GM19099 (cell line): ENCODE results near the gene MAPK8.

Experiments
- POLR2A ChIP-seq: IDR thresholded peaks from 3 replicates; pipeline ENCODE4 v1.6.1; 2011; ENCODE audit warnings: low read depth; ENCODE audit not compliant: insufficient read length; ENCODE audit errors: extremely low read depth

MAPK8 gene

DNA sequence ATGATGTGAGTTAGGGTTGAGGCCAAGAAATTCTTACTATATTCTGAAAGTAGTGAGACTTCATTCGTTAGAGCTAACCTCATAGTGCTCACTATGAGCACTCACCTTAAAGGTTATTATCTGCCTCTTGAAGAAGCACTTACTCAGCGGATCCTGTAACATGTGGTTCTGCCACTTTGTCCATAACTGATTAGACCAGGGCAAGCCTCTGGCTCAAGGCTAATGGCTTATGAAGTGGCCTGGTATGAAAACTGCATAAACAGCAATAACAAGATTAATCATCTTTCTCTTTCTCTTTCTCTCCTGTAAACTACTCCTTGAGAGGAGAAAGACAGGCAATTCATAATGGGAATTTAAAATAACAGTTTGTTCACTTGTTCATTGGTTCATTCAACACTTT is 82.8 kb downstream of the MAPK8 start:
- TF ChIP-seq POLR2A, result no peak

DNA sequence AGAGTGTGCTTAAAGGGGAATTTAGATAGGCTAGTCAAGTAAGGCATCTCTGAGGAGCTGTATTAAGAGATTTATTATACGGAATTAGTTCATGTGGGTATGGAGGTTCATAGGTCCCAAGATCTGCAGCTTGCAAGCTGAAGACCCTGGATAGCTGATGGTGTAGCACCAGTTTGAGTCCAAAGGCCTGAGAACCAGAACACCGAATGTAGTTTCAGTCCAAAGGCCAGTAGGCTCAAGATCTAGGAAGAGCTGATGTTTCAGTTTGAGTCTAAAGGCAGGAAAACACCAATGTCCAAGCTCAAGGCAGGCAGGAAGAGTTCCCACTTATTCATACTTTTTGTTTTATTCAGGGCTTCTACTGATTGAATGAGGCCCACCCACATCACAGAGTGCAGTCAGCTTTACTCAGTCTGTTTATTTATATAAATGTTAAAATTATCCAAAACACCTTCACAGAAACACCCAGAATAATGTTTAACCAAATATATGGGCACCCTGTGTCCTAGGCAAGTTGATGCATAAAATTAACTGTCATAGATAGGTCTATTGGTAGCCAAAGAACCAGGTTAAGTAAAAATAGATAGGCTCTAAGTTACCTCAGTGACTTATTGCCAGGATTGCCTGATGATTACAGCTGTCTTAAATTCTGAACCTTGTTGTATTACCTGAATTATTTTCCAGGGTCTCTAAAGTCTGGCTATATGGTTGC is 83.5 kb downstream of the MAPK8 start:
- TF ChIP-seq POLR2A, result no peak

- TF ChIP-seq POLR2A, result no peak
These were observed 84.0 kb downstream of the MAPK8 start for GRCh38 chr10:48390558-48390871.

DNA sequence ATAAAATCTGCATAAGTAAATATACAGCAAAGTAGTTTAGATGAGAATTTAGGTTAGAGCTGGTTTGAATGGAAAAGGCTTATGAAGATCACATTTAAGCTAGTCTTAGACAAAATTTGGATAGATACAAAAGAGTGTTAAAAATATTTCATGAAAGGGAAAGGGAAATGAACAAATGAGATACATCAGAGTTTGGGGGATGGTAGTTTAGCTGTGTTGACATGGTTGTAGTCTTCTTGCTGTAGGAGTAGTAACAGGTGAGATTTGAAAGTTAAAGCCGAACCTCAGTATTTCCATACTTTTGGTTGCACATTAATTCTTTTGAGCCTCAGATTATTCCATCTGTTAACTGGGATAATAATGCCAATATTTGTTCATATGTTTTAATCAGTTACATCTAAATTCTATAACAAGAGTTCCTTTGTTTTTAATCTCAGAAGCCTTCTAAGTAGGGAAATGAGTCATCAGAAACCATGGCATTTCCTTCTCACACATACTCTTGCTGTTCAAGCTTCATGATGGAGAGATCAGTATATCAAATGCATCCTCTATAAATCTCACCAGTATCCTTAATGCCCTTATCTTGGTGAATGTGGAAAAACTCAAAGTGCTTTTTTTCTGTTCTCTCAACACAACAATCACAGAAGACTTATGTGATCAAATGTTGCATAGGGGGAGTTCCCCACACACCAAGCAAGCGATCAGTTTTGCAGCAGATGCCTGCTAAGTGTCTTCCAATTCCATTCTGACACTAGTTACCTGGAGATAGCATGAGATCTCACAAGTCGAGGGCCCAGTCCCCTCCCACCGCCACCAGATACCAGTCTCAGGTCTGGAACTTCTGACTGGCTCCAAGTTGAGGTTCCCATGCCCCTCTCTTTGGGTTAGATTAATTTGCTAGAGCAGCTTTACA is 84.7 kb downstream of the MAPK8 start:
- TF ChIP-seq POLR2A, result no peak

- TF ChIP-seq POLR2A, result no peak
These were observed 85.5 kb downstream of the MAPK8 start for GRCh38 chr10:48391994-48392393.

DNA sequence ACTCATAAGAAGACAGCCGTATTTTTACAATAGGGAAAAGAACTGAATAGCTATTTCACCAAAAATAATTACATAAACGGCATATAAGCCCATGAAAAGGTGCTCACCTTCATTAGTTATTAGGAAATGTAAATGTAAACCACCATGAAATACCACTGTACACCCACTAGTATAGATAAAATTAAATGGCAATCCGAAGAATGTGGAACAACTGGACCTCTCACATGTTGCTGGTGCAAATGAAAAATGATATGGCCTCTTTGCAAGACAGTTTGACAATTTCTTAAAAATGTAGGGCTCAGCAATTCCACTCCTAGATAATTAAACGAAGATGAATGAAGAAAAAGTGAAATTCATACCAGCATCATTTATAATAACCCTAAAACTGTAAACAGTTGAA is 91.8 kb downstream of the MAPK8 start:
- no peak for TF ChIP-seq POLR2A

DNA sequence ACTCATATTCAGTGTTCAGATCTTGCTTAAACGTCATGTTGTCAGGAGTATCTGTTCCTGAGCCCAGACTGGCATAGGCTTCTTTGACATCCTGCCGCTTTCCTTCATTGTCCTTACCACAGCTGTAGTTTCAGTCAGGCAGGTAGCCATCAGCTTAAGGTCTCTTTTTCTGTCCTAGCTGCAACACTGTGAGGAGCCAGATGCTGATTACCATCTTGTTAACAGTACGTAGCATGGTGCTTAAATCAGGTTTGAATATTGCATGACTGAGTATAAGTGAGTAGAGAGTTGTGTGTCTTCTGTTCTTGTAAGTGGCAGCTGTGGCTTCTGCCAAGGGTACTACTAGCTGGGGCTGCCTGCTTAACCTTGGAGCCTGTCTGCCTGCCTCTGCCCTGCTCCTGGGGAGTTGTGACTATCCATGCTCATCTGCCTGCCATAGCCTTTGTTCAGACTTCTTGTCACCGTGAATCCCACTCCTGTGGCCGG is 92.6 kb downstream of the MAPK8 start:
- TF ChIP-seq POLR2A, result no peak

DNA sequence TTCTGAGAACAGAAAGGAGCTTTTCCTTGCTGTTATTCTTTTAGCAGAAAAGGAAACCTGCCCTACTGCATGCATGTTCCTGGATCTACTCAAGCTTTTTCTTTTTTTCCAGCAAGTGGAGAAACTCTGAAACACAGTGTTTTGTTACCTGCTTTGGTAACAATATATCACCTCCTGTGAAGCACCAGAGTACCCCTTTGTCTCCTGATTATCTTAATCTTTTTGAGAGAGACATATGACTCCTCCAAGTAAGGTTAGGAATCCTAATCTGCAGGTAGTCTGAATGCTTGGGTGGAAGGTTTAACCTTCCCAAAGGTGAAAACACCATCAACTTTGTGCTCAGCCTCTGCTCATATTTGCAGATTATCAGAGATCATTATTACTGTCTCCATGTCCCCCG is 93.1 kb downstream of the MAPK8 start:
- no peak for TF ChIP-seq POLR2A

GRCh38 chr10:48400129-48400849 is 93.8 kb downstream of the MAPK8 start:
- TF ChIP-seq POLR2A, result no peak

- no peak for TF ChIP-seq POLR2A
These were observed 94.4 kb downstream of the MAPK8 start for GRCh38 chr10:48400850-48401220.

- no peak for TF ChIP-seq POLR2A
These were observed 98.2 kb downstream of the MAPK8 start for GRCh38 chr10:48404646-48405045.

- no peak for TF ChIP-seq POLR2A
These were observed 99.7 kb downstream of the MAPK8 start for GRCh38 chr10:48406204-48406603.

DNA sequence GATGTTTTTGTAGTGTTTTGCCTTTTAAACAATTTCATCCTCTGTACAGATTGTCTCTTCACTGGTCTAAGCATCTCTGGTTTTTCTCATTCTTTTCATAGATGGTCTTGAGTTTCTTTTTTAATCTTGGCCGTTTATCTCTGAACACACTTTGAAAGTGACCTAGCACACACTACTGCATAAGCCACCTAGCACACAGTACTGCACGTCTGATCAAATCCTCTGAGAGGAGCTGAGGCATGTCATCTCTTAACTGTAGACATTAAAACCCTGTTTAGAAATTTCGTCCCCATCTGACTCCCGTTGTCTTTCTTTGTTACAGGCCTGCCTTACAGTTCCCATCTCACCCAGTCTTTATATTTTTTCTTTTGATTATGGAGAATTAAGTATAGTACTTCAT is 100.2 kb downstream of the MAPK8 start:
- TF ChIP-seq POLR2A, result no peak

DNA sequence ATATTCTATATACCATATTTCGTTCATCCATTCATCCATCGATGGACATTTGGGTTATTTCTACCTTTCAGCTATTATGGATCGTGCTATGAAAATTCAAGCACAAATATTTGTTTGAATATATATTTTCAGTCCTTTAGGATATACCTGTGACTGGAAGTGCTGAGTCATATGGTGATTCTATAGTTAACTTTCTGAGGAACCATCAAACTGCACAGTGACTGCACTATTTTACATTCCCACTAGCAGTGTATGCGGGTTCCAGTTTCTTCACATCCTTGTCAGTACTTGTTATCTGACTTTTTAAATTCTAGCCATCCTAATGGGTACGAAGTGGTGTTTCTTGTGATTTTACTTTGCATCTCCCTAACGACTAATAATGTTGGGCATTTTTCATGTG is 104.0 kb downstream of the MAPK8 start:
- TF ChIP-seq POLR2A, result no peak

- TF ChIP-seq POLR2A, result no peak
These were observed 105.0 kb downstream of the MAPK8 start for GRCh38 chr10:48411510-48411909.

DNA sequence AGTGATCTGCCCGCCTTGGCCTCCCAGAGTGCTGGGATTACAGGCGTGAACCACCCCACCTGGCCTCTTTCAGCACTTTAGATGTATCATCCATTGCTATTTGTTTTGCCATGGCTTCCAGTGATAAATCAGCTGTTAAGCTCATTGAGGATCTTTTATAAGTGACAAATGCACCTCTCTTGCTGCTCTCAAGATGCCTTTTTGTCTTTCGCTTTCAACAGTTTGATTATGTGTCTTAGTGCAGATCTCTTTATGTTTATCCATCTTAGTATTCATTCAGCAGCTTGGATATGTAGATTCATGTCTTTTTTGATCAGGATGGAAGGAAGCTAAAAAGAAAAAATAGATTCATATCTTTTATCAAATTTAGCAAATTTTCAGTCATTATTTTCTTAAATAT is 105.6 kb downstream of the MAPK8 start:
- TF ChIP-seq POLR2A, result no peak

DNA sequence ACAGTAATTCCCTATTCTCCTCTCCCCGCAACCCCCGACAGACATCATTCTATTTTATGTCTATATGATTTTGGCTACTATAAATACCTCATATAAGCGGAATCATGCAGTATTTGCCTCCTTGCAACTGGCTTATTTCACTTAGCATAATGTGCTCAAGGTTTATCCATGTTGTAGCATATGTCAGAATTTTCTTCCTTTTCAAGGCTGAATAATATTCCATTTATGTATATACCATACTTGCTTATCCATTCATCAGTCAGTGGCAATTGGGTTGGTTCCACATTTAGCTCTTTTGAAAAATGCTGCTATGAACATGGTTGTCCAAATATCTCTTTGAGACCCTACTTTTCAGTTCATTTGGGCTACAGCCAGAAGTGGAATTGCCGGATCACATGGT is 106.5 kb downstream of the MAPK8 start:
- TF ChIP-seq POLR2A, result no peak

GRCh38 chr10:48414160-48414559 is 107.7 kb downstream of the MAPK8 start:
- no peak for TF ChIP-seq POLR2A
